Natural killer cell treated with Interleukin-12 subunit alpha and Interleukin-12 subunit beta and Interleukin-15 and Interleukin-18, amount 100 ng/mL, for 72 hours (primary cell): ENCODE measurements around the gene ABCB8. TPM values are rescaled to one million over a fixed set of nuclear protein-coding genes. Genes with fewer than 3 reads are reported as not detected.

ENCODE experiments used
- ATAC-seq, 2 donors: fragments of 150-1000 bp; cut with Tn5 transposase in 1 of 2; sonication (Bioruptor Pico), chemical (Tn5 transposase) in 1 of 2; 2 replicates each; pipeline ENCODE4 v1.10.0; 2021
- DNase-seq: peaks from one replicate; pipeline ENCODE4 v3.0.0; 2022; ENCODE audit warnings: low spot score
- H3K27ac Mint-ChIP-seq, 2 donors: 1 replicate in 1 of 2; 2 replicates in 1 of 2; pipeline ENCODE4 v1.8.0; 2022; ENCODE audit warnings: mixed read lengths in 2 of 2, mild to moderate bottlenecking in 1 of 2, moderate library complexity in 1 of 2
- H3K27me3 Mint-ChIP-seq, 2 donors: 1 replicate in 1 of 2; 2 replicates in 1 of 2; pipeline ENCODE4 v1.8.0; 2022; ENCODE audit warnings: mixed read lengths in 2 of 2
- H3K36me3 Mint-ChIP-seq: one replicate; pipeline ENCODE4 v1.8.0; 2022; ENCODE audit warnings: mixed read lengths
- H3K4me1 Mint-ChIP-seq, 2 donors: 1 replicate in 1 of 2; 2 replicates in 1 of 2; pipeline ENCODE4 v1.8.0; 2022; ENCODE audit warnings: low read depth in 2 of 2, mixed read lengths in 2 of 2, mild to moderate bottlenecking in 1 of 2
- H3K4me3 Mint-ChIP-seq: one replicate; pipeline ENCODE4 v1.8.0; 2022; ENCODE audit warnings: mixed read lengths
- H3K9me3 Mint-ChIP-seq: 2 replicates; pipeline ENCODE4 v1.8.0; 2022; ENCODE audit warnings: mixed read lengths
- total RNA-seq, 2 donors: library from RNA; stranded (reverse); gene quantifications; one replicate each; pipeline ENCODE4 v1.2.3, GENCODE V29; 2022

ABCB8 gene
- total RNA-seq, 2 donors from 2014 or later: 43.1 to 82.8 TPM

DNA sequence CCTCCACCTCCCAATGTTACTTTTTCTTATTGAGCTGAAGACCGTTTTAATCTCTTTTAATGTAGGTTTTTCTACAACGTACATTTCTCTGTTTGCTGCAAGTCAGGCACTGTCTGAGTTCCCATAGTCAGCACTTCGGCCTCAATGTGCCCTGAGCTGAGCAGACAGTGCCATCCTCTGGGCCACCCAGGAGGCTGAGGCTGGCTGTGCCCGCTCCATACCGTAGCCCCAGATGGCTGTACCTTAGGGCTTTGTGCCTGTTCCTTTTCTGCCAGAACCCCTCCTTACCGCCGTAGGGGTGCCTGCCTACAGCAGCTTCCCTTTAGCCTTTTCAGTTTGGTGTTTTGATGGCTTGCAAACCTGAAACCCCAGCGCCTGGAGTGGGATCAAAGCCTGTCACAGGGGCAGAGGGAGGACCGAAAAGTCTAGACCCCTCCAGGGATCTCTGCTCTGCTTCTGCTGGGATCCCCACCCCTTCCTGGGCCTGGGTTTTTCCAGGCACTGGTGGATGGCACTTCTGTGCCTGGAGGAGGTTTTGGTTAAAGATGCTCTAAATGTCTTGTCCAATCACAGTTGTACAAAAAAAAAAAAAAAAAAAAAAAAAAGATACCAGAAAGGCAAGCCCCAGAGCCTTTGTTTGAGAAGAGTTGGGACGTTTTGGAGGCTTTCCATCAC, 67.0 kb downstream of the ABCB8 start:
- H3K4me3 Mint-ChIP-seq: no peak overlapping the region
- no peak for ATAC-seq
- DNase-seq: no peak

GRCh38 chr7:151095828-151096475, 67.7 kb downstream of the ABCB8 start:
- Mint-ChIP-seq H3K4me1 (peaks cover 0 to 6% of the 10 kb centered on the region in 2 donors), H3K9me3 (no peaks in the 10 kb centered on the region), H3K36me3 (no peaks in the 10 kb centered on the region), H3K27me3 (no peaks in the 10 kb centered on the region), H3K4me3 (no peak overlapping the region), H3K27ac (no peak overlapping the region)
- DNase-seq (no peak), ATAC-seq (no peak)

More for the DNA sequence above, 67.0 kb downstream of the ABCB8 start:
- no peaks in the 10 kb centered on the region for H3K36me3 Mint-ChIP-seq
- no peaks in the 10 kb centered on the region for H3K27me3 Mint-ChIP-seq
- H3K27ac Mint-ChIP-seq: no peak overlapping the region
- peaks cover 0 to 6% of the 10 kb centered on the region in 2 donors for H3K4me1 Mint-ChIP-seq
- H3K9me3 Mint-ChIP-seq: no peaks in the 10 kb centered on the region

Other genes with a start within 250 kb of the ABCB8 start
- 1 to 10 TPM in 1 of 2 donors, not detected in 1; 1.2 TPM for gene TMEM176B, start 228.1 kb upstream of the ABCB8 start, total RNA-seq
- gene TMEM176A, start 227.7 kb upstream of the ABCB8 start, total RNA-seq: under 1 TPM in 1 of 2 donors, not detected in 1; 0.64 TPM
- not detected for gene AOC1, start 175.9 kb upstream of the ABCB8 start, total RNA-seq
- gene KCNH2, start 50.1 kb upstream of the ABCB8 start, total RNA-seq: under 1 TPM in 1 of 2 donors, not detected in 1; 0.22 TPM
- 1 to 10 TPM; 1.2 to 8.0 TPM for gene NOS3, start 37.4 kb upstream of the ABCB8 start, total RNA-seq
- gene ATG9B, start 4.0 kb upstream of the ABCB8 start, total RNA-seq: 1 to 10 TPM; 2.5 to 2.7 TPM
- 1 to 10 TPM; 2.8 to 4.7 TPM for gene ASIC3, start 20.1 kb downstream of the ABCB8 start, total RNA-seq
- 10 to 100 TPM; 12.5 to 16.2 TPM for gene CDK5, start 29.4 kb downstream of the ABCB8 start, total RNA-seq
- gene SLC4A2, start 31.1 kb downstream of the ABCB8 start, total RNA-seq: 100 to 1,000 TPM; 117 to 195 TPM
- gene FASTK, start 52.4 kb downstream of the ABCB8 start, total RNA-seq: 100 to 1,000 TPM in 1 of 2 donors, 10 to 100 TPM in 1; 84.4 to 131 TPM
- 10 to 100 TPM; 65.5 to 73.1 TPM for gene TMUB1, start 55.0 kb downstream of the ABCB8 start, total RNA-seq
- 100 to 1,000 TPM in 1 of 2 donors, 10 to 100 TPM in 1; 28.4 to 101 TPM for gene AGAP3, start 58.0 kb downstream of the ABCB8 start, total RNA-seq
- gene GBX1, start 139.2 kb downstream of the ABCB8 start, total RNA-seq: not detected
- gene ASB10, start 158.8 kb downstream of the ABCB8 start, total RNA-seq: not detected
- gene H2BK1, start 182.0 kb downstream of the ABCB8 start, total RNA-seq: not detected
- gene ABCF2, start 198.8 kb downstream of the ABCB8 start, total RNA-seq: 100 to 1,000 TPM in 1 of 2 donors, 10 to 100 TPM in 1; 68.4 to 118 TPM
- gene CHPF2, start 204.0 kb downstream of the ABCB8 start, total RNA-seq: 10 to 100 TPM; 54.6 to 67.6 TPM
- 1 to 10 TPM in 1 of 2 donors, under 1 TPM in 1; 0.93 to 1.2 TPM for gene SMARCD3, start 220.2 kb downstream of the ABCB8 start, total RNA-seq